AG04450 (cell line): ENCODE results near the gene CD84. TPM values are rescaled to one million over a fixed set of nuclear protein-coding genes. Genes with fewer than 3 reads are reported as not detected.

Experiments used
- CTCF ChIA-PET: fragments of 300-600, 350-600 bp; formaldehyde crosslinking; extraction: SDS; loops from one replicate; lab custom pipeline; 2022; ENCODE audit warnings: antibody characterized with exemption, inconsistent platforms; lab: Charles Lee
- POLR2A ChIA-PET: fragments of 350-600 bp; formaldehyde crosslinking; extraction: SDS; loops from one replicate; lab custom pipeline; 2021; ENCODE audit warnings: antibody characterized with exemption, inconsistent platforms; lab: Yijun Ruan, JAX
- DNase-seq: peaks from one replicate; pipeline ENCODE4 v3.0.0-alpha.2; 2011; ENCODE audit warnings: low read depth, low spot score
- H3K27ac ChIP-seq: one replicate; pipeline ENCODE4 v1.5.1; 2012; ENCODE audit warnings: low read depth, low read length, control low read depth
- H3K27me3 ChIP-seq: one replicate; pipeline ENCODE4 v1.6.0; 2012; ENCODE audit warnings: low read length; ENCODE audit not compliant: control insufficient read depth, insufficient read depth
- H3K4me3 ChIP-seq: 2 replicates; pipeline ENCODE4 v1.5.1; 2011; ENCODE audit warnings: mild to moderate bottlenecking, low read depth, low read length, control low read depth
- H3K9me3 ChIP-seq: 2 replicates; pipeline ENCODE4 v1.5.1; 2012; ENCODE audit warnings: low read length; ENCODE audit not compliant: control insufficient read depth, insufficient read depth
- polyA plus RNA-seq: library from polyadenylated mRNA; depleted of rRNA; stranded (reverse); fragments of >200 nt; gene quantifications from 2 replicates; pipeline ENCODE4 v1.2.3, GENCODE V29; 2011
- TF ChIP-seq, protein P1 (sequence below): IDR thresholded peaks from 2 replicates; pipeline ENCODE4 v1.5.1; 2011; ENCODE audit warnings: low read depth, low read length, control low read depth, inconsistent platforms

The CD84 gene
- polyA plus RNA-seq, 1 experiment = not detected

DNA sequence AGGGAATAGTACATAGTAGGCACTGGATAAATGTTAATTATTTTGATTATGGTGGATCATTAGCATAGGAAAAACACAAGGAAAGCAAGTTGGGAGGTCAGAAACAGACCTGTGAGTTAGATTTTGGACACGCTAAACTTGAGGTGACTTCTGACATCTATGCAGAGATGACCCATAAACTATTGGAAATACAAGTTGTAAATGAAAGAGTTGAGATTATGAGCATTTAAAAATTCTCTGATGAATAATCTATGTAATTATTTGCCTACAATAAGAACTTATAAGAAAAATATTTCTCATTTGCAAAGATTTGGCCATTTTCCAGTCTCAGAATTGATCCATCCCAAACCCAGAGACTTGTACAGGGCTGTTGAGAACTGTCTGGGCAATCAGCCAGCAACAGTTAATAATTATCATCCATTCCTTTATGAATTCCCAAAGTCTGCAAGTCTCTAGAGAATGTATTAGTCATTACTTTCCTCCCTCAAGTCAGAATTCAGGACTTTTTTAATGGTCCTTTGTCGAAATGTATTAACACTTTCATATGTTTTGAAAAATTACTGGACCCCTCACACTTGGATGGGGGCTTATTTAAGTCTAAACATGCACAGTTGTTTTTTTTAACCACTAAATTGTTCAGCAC, 36.9 kb downstream of the CD84 start:
- TF ChIP-seq, protein P1, sequence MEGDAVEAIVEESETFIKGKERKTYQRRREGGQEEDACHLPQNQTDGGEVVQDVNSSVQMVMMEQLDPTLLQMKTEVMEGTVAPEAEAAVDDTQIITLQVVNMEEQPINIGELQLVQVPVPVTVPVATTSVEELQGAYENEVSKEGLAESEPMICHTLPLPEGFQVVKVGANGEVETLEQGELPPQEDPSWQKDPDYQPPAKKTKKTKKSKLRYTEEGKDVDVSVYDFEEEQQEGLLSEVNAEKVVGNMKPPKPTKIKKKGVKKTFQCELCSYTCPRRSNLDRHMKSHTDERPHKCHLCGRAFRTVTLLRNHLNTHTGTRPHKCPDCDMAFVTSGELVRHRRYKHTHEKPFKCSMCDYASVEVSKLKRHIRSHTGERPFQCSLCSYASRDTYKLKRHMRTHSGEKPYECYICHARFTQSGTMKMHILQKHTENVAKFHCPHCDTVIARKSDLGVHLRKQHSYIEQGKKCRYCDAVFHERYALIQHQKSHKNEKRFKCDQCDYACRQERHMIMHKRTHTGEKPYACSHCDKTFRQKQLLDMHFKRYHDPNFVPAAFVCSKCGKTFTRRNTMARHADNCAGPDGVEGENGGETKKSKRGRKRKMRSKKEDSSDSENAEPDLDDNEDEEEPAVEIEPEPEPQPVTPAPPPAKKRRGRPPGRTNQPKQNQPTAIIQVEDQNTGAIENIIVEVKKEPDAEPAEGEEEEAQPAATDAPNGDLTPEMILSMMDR = no peak
- Histone ChIP-seq H3K27me3 (no peaks in the 10 kb centered on the region), H3K4me3 (no peak overlapping the region), H3K27ac (no peak overlapping the region), H3K9me3 (no peaks in the 10 kb centered on the region)
- DNase-seq = no peak
- POLR2A ChIA-PET = no interaction called here
- CTCF ChIA-PET = interaction anchor here (0.7 kb wide), 1 partner anchor 1353 kb away, joined by 3 read pairs; no protein-coding TSS in a partner anchor

DNA sequence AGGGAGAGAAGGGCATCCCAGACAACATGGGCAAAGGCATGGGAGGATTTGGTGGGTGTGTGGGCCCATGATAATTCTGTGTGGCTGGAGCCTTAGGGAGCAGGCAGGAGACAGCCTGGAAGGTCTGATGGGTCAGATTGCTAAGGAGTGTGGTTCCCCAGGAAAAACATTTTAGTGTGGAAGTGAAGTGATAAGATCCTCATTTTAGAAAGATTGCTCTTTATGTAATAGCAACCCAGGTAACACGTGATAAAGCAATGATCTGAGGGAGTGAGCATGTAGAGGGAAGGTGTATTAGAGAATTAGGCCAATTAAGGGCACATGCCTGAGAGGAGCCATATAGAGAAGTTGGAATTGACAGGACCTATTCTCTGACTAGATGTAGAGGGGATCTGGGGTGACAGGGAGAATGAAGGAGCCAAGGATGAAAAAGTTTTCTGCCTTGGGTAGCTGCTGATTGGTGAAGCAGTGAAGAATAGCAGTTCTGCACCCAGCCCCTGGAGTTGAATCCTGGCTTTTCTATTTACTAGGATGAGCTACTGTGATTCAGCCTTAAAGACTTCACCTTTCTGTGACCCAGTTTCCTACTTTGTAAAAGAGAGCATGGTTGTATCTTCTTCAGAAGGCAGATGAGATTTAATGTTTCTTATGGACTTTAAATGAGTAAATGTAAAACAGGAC, 37.5 kb downstream of the CD84 start:
- no peaks in the 10 kb centered on the region for H3K27me3 ChIP-seq
- no peaks in the 10 kb centered on the region for H3K9me3 ChIP-seq
- no peak for DNase-seq
- H3K4me3 ChIP-seq = no peak overlapping the region
- TF ChIP-seq, protein P1 = no peak
- ChIA-PET POLR2A (no interaction called here), CTCF (no interaction called here)
- H3K27ac ChIP-seq = no peak overlapping the region

DNA sequence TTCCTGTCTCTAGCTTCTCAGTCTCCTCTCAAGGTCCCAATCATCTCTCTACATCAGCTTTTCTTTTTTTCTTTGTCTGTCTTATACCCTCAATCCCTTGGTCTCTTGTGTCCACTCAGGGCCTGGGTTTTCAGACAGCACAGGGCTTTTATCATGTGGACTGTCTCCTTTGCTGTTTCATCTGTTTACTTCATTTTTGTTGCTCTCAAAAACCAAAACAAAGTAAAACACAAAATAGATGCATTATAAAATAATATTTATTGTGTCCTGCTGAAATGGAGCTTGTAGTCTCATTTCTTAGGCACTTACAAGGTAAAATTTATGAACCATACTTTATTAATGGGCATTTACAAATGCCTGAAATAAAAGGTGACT, 38.5 kb downstream of the CD84 start:
- no peaks in the 10 kb centered on the region for H3K27me3 ChIP-seq
- no peak overlapping the region for H3K27ac ChIP-seq
- CTCF ChIA-PET = no interaction called here
- no peak overlapping the region for H3K4me3 ChIP-seq
- TF ChIP-seq, protein P1 = no peak
- POLR2A ChIA-PET = no interaction called here
- H3K9me3 ChIP-seq = no peaks in the 10 kb centered on the region
- DNase-seq = no peak

DNA sequence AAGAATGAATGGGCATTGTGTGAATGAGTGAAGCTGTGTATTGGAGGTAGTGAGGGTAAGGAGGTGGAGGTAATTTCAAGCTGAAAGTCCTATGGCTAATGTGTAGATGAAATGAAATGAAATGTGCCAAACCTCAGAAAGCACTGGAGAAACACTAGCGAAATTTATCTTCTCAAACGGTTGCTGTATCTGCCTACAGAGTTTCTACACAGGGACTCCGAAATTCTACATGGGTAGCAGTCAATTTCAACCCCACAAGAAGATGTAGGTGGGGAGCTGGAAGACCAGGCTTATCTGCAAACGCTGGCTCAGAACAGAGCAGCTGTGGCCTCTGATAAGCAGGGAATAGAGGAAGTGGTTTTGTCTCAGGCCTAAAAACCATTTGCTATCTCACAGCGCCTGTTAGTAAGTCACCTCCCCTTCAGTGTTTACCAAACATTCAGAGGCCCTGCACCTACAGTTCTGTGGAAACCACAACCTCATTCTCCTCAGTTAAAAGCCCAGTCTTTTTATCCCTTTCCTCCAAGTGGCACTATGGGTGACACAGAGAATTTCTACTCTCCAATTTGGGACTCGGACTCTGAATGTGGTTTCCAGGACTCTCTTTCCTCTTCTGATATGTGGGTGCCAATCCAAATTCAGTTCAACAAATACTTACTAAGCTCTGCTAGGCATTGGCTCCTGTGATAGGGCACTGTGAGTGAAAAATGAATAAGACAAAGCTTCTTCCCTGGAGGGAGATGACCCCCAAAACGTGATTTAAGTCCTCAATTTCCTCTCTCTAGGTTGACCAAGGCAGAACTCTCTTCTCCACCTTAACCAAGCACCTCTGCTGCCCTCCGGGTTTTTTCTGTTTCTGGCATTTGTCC, 39.1 kb downstream of the CD84 start:
- CTCF ChIA-PET = no interaction called here
- TF ChIP-seq, protein P1 = no peak

DNA sequence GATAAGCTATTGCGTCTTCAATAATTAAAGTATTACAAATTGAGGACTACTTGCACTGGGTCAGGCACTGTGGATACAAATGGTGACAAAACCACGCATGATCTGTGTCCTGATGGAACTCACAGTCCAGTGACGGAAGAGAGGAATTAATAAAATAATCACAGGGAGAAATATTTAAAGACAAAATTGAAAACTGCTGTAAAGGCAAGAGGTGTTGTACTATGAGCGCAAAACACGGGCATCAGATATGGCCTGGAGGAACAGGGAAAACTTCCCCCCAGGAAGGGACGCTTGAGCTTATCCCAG, 39.7 kb downstream of the CD84 start:
- H3K27ac ChIP-seq = no peak overlapping the region
- no peak overlapping the region for H3K4me3 ChIP-seq
- DNase-seq = no peak
- TF ChIP-seq, protein P1 = no peak
- no peaks in the 10 kb centered on the region for H3K27me3 ChIP-seq
- CTCF ChIA-PET = no interaction called here
- no peaks in the 10 kb centered on the region for H3K9me3 ChIP-seq
- POLR2A ChIA-PET = no interaction called here

More for the DNA sequence above, 39.1 kb downstream of the CD84 start:
- no peaks in the 10 kb centered on the region for H3K27me3 ChIP-seq
- no peak overlapping the region for H3K4me3 ChIP-seq
- no peak for DNase-seq
- H3K27ac ChIP-seq = no peak overlapping the region
- H3K9me3 ChIP-seq = no peaks in the 10 kb centered on the region
- POLR2A ChIA-PET = no interaction called here
